Kidney epithelial cell (primary cell): ENCODE results near the gene METTL17. TPM values are rescaled to one million over a fixed set of nuclear protein-coding genes. Genes with fewer than 3 reads are reported as not detected.
A peak's percentile ranks its signal among the peaks of the same experiment; 100 is the strongest.

ENCODE experiments used
- DNase-seq: peaks from one replicate; pipeline ENCODE4 v3.0.0-alpha.2; 2010; ENCODE audit warnings: low read depth
- H3K27me3 ChIP-seq: 2 replicates; pipeline ENCODE4 v1.6.0; 2011; ENCODE audit warnings: low read length; ENCODE audit not compliant: control insufficient read depth, insufficient read depth
- H3K36me3 ChIP-seq: 2 replicates; pipeline ENCODE4 v1.5.1; 2011; ENCODE audit warnings: low read length; ENCODE audit not compliant: control insufficient read depth, insufficient read depth
- H3K4me3 ChIP-seq: 2 replicates; pipeline ENCODE4 v1.5.1; 2011; ENCODE audit warnings: low read depth, mild to moderate bottlenecking, control low read depth, low read length
- CTCF ChIP-seq: IDR thresholded peaks from 2 replicates; pipeline ENCODE4 v1.5.1; 2011; ENCODE audit warnings: mild to moderate bottlenecking, moderate library complexity, low read length, control low read depth, inconsistent platforms; ENCODE audit not compliant: insufficient read depth, poor library complexity, severe bottlenecking
- total RNA-seq: library from RNA; depleted of rRNA; stranded (reverse); fragments of >200 nt; gene quantifications from 2 replicates; pipeline ENCODE4 v1.2.3, GENCODE V29; 2015

METTL17 gene
- total RNA-seq, 1 donor from 2014 or later = 93.0 TPM

GRCh38 chr14:21025371-21026273 lies 35.8 kb downstream of the METTL17 start:
- peaks cover 30% of the 10 kb centered on the region for H3K27me3 ChIP-seq
- no peak for DNase-seq
- TF ChIP-seq CTCF = no peak

GRCh38 chr14:21026274-21026987 lies 36.7 kb downstream of the METTL17 start:
- H3K36me3 ChIP-seq = no peaks in the 10 kb centered on the region
- no peak for TF ChIP-seq CTCF
- H3K27me3 ChIP-seq = peaks cover 30% of the 10 kb centered on the region
- H3K4me3 ChIP-seq = no peak overlapping the region
- DNase-seq = no peak

More at GRCh38 chr14:21025371-21026273, 35.8 kb downstream of the METTL17 start:
- no peaks in the 10 kb centered on the region for H3K36me3 ChIP-seq
- H3K4me3 ChIP-seq = peak overlapping the region; percentile 43

DNA sequence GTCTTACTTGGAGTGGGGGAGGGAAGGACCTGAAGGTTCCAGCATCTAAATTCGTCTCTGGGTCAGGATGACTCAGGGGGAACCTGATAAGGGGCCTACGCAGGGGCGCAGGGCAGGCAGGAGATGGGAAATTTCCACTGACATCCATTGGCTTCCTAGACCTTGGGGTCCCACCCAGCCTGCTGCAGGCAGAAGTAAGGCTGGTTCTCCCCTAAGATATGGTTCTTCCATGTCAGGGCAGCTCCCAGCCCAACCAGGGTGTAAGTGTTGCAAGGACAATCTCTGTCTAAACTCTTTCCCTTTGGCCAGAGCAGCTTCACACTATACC lies 37.2 kb downstream of the METTL17 start:
- no peak for TF ChIP-seq CTCF
- H3K27me3 ChIP-seq = peaks cover 33% of the 10 kb centered on the region
- no peak for DNase-seq
- no peaks in the 10 kb centered on the region for H3K36me3 ChIP-seq
- H3K4me3 ChIP-seq = no peak overlapping the region

DNA sequence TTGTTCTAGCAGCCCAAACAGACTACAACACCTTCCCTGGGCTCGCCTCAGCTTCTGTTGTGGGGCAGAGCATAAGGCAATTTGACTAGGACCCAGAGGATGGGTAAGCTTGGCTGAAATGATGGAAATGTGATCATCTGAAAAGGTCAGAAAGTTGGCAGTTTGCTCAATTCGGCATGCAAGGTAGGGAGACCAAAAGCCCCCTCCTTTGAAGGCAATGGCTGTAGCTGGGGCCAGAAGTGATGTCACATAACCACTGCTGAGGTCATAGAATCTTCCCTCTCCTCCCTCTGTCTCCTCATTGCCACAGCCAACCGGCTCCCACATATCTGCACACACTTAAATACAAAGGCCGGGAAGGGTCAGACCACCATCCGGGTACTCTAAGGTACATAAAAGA lies 40.1 kb downstream of the METTL17 start, which contains the start of gene TPPP2:
TPPP2 (plus strand) TSS at position 301 of the 400 bp plus-strand sequence. CDS start 365 bp downstream, outside the sequence.
- no peak for DNase-seq
- no peaks in the 10 kb centered on the region for H3K36me3 ChIP-seq
- H3K4me3 ChIP-seq = no peak within 1 kb of the TSS
- no peak for TF ChIP-seq CTCF
- peaks cover 16% of the 10 kb centered on the region for H3K27me3 ChIP-seq

DNA sequence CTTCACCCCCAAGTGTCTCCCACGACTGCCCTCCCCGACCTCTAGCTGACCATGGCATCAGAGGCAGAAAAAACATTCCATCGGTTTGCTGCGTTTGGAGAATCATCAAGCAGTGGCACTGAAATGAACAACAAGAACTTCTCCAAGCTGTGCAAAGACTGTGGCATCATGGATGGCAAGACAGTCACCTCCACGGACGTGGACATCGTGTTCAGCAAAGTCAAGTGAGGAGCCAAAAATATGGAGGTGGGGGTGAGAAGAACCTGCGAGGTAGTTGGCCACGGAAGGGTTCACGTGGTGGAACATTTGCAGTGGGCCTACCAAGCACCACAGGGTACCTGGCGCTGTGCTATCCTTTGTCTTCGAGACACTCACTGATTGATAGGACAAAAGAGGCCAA lies 40.8 kb downstream of the METTL17 start:
- H3K27me3 ChIP-seq = peaks cover 12% of the 10 kb centered on the region

More for the DNA sequence above, 40.8 kb downstream of the METTL17 start:
- Histone ChIP-seq H3K4me3 (no peak overlapping the region), H3K36me3 (no peaks in the 10 kb centered on the region)
- no peak for TF ChIP-seq CTCF
- DNase-seq = no peak
